Measurements from ENCODE around the gene ITPR1.
"Not testable (repeated sequence)": the region's sequence is repeated elsewhere in the genome, so short reads cannot be mapped to it uniquely, and the experiment has no call there.

The ITPR1 gene

DNA sequence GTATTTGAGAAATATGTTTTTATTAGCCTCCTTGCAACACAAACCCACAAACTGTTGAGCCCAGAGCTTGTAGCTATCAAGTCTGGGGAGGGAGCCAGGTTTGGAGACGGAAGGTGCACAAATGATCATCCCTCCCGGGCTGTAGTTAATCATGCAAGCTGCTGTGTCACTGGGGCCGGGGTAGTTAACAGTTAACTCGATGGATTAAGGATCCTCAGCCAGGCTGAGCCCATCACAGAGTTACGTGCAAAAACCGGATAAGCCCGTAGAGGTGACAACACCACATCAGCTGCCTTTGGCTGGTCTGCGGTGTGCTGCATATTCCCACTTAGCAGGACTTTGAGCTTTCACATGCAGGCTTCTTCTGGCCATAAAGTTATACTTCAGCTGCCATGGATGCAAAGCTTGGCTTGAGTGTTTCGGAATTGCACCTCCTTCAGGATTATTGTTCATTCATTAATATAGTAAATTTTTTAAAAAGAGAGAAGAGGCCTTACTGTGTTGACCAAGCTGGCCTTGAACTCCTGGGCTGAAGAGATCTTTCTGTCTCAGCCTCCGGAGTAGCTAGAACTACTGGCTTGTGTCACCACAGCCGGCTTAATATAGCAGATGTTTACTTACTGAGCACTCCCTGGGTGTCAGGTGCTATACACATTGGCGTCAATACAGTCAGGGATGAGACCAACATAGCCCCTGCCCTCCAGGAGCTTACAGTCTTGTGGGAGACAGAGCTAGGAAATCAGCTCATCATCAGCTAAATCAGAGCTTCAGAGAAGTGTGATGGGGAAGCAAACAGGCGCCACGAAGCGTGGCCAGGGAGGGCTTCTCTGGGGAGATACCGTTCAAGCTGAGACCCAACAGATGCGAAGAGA lies 259.3 kb downstream of the ITPR1 start:
- no peak for DNase-seq (ENCODE audit: extremely low read depth in 1 of 2, low read depth in 1 of 2)

DNA sequence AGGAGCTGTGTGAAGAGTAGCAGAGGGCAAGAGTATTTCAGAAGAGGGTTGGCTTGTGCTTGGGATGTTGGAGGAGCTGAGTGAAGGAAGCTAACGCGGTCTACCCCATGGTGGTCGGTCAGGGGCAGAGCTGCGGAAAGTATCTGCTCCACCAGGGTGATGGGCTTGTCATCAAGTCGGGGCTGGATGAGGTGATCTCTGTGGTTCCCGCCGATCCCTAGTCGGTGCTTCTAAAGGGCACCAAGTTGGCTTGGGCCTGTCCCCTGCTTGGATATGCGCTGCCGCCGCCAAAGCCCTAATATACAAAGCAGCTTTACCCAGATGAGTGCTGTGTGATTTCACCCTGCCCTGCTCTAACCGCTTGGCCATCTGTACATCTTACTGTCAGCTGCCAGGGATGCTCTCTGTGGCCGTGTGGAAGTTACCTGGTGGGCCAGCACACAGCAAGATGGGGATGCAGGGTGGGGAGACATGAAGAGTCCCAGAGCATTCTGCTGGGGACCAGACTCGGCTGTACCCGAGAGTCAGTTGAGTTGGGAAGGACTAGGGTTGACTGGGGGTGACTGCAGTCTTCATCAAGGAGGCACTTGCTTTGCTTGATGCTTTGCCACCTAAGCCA lies 260.0 kb downstream of the ITPR1 start:
- DNase-seq (ENCODE audit: extremely low read depth in 1 of 2, low read depth in 1 of 2), result no peak

DNA sequence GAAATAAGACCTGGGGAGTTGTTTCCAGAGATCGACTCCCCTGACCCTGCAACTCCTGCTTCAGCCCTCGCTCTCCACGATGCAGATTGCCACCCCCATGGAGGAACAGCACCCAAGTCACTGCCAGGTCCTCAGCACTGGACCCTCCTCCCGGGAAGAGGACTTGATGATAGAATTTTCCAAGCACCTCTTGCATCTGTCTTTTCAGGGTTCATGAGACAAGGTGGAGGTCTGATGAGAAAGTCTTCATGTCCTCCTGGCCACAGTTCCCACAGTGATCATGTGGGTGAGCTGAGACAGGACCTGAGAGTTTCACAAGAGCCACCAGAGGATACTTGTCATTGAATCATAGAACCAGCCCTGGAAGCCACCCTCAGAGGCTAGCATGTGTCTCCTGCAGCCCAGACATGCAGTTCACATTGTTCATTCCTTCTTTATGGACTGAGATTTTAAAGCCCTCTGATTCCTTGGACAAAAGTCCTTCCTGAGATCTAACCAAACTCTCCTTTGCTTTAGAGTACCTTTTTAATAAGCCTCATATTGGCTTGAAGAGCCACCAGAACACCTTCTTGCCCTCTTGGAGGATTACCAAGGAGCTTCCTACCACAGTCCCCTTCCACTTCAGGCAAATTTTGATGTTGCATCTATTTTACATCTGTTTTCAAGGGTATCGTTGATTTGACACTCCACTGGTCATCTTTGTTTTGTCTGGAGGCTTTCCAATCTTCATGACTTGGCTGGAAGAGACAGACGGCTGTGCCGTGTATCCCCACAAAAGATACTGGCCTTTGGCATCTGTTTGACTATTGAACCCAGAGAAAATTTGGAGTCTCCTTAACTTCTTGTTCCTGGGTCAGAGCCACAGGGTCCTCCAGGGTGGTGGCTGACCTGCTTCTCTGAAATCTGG lies 261.3 kb downstream of the ITPR1 start:
- DNase-seq (ENCODE audit: extremely low read depth in 1 of 2, low read depth in 1 of 2), result no peak

DNA sequence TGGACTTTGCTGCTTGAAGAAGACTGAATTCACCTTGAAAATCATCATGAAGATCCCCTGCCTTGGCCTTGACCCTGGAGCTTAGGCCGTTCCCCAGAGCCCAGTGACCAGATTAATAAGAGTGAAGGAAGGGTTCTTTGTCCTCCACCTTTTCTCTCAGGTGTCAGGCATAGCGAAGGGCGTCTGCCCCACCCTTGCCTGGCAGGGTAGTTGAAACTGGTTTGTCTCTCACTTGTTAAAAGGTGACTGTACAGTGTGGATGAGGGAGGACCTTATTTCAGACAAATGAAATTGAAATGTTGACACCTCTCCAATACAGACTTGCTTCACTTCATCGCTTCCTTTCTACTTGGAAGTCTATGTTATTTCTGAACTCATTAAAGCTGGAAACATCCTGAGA lies 262.4 kb downstream of the ITPR1 start:
- no peak for DNase-seq (ENCODE audit: extremely low read depth in 1 of 2, low read depth in 1 of 2)

DNA sequence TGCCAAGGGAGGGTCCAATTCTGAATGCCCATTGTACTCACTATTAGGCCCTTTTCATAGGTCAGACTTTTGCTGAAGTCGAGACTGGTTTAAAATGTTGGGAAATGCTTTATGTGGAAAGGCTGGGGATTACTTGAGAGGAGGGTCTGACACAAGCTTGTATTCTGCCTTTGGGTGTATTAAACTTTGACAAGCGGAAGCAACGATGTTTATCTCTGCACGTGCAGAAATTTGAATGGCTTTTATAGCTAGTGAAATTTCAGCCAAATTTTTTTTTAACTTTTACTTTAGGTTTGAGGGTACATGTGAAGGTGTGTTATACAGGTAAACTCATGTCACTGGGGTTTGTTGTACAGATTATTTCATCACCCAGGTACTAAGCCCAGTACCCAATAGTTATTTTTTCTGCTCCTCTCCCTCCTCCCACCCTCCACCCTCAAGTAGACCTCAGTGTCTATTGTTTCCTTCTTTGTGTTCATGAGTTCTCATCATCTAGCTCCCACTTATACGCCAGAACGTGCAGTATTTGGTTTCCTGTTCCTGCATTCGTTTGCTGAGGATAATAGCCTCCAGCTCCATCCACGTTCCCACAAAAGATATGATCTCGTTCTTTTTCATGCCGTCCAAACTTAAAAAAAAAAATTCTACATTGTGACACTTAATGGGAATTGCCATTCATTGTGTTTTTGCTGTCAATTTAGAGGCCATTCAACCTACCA lies 263.1 kb downstream of the ITPR1 start:
- DNase-seq (ENCODE audit: extremely low read depth in 1 of 2, low read depth in 1 of 2), result no peak

DNA sequence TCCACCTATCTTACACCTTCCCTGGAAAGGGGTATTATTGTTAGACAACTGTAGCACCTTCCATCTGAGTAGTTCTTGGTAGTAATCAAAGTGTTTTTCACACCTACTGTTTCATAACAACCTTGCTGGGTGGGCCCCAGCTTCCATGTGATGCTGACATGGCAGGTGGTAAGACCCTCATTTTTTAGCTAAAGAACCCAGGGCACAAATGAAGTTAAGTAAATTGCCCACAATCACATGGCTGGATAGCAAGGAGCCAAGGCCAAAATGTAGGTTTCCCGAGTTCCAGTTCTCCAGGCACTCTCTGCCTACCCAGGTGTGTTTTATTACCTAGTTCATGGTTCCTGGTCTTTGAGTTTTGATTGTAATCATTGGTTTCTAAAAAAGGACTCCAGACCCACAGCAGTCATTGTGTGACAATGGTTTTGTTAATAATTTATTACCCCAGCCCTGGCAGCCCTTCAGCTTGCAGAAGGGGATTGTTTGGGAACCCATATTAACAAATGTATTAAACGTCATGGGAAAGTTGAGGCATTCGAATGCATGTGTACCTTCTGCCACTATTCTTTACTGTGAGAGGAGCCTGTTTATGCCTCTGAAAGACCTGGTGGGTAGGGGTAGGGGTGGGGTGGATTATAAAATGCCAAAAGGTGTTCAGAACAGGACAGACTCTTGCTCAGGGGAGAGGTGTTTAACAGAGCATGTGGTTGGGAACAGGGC lies 263.9 kb downstream of the ITPR1 start:
- no peak for DNase-seq (ENCODE audit: extremely low read depth in 1 of 2, low read depth in 1 of 2)

DNA sequence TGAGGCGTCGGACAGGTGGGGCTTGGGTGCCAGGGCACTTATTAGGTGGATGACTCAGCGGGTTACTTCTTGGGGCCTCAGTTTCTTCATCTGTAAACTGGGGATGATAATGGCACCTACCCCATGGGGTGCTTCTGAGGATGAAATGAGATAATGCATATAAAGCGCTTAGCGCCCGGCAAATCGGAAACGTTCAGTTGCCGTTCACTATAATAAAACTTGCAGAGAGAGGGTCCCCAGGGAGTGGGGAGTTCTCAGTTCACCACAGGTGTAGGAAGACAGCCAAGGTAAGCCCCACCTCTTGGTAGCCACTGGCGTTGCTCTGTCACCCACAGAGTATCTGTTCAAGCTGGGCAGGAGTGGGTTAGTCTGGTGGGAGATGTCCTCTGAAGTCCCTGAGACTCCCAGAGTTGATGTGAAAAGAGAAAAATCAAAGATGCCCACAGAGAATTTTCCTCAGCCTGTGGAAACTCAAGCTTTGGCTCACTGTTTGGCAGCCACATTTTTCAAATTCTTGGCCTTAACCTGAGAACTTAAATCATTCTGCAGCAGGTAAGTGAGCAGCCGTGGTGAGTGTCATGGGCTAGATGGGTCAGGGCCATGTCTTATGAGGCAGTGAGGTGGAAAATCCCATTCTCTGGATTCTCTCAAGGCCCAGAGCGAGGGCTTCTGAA lies 264.6 kb downstream of the ITPR1 start:
- DNase-seq (ENCODE audit: extremely low read depth in 1 of 2, low read depth in 1 of 2), result no peak

DNA sequence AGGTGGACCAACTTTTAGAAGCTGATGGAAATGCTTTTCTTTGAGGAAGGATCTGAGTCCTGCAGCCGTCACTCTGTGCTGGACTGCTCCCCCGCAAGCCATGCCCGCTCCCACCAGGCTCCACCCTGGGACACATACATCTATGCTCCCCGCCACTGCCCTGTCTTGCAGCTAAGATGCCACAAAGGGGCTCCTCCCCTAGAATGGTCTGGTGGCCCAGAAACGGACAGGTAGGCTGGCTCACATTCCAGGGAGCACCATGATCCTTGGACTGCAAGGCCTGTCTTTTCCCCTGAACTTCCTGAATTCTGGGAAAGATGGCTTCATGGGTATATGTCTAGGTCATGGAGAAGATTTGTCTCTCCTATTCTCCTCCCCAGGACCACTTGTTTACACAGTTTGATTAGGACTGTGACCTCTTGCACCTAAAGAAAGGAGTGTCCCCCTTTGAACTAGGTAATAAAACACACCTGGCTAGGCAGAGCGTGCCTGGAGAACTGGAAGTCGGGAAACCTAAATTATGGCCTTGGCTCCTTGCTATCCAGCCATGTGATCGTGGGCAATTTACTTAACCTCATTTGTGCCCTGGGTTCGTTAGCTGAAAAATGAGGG lies 265.2 kb downstream of the ITPR1 start:
- DNase-seq (ENCODE audit: extremely low read depth in 1 of 2, low read depth in 1 of 2), result no peak

DNA sequence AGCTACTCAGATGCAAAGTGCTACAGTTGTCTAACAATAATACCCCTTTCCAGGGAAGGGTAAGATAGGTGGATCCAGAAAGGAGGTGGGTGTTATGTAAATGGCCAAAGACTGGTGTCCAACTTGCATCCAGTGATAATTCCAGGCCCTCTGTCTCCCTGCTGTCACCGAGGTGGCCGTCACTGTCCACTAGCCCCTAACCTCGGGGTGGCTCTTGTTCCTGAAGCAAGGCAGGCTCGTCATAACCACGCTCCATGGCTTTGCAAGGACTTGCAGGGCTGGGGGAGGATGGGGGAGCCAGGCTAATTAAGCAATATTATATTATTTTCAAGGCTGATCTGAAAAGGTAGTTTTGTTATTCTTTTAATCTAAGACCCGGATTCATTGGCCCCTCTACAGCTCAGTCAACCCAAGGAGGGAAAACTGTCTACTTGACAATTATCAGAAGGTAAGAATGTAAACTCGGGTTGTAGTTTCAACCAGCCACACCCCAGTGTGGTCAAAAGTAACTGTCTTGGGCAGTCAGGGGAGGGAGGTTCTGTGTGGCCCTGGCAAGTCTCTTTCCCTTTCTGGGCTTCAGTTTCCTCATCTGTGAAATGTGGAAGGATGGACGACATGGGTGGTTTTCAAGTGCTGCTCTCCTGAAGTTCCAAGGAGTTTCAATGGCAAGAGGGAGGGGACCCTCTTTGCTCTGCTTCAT lies 266.0 kb downstream of the ITPR1 start:
- DNase-seq (ENCODE audit: extremely low read depth in 1 of 2, low read depth in 1 of 2), result no peak

DNA sequence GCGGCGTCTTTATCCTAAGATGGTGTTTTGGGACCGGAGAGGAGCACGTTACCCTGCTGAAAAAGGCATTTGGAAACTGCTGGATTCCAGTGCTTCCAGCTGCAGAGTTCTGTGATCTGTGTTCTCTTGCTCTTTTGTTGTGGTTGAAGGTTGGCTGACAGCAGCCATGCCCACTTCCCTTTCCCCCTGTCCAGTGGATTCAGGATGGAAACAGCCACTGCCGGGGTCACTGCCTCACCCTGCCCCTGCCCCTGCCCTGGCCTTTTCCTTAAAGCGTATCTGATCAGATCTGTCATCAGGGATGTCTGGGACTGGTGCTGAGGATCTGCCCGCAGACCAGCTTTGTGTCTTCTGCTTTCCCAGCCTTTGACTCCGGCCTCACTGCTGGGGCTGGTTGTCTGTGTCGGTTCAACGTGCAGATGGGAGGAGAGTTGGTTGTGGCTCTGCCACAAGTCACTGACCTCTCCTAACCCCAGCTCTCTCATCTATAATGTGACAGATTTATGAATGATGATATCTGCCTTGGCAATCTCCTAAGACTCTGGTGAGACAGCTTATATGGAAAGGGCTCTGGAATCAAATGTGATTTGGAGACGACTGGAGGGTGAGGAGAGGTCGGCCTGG lies 266.7 kb downstream of the ITPR1 start:
- DNase-seq (ENCODE audit: extremely low read depth in 1 of 2, low read depth in 1 of 2), result no peak

DNA sequence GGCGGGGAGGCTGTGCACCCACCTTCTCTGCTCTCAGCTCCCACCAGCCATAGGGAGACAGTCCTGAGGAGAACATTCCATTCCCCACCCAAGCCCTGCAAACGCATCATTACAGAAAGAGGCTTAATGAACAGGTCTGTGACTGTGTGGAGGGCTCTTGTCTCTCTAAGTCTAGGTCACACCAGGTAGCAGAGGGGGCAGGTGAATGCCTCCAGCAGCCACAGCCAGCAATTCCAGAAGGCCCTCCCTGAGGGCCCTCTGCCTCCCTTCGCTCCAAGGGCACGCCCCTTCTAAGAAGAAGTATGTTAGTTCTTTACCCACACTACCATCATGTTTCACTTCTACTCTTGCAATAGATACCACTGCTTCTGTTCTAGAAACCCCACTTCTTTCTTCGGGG lies 268.6 kb downstream of the ITPR1 start:
- no peak for DNase-seq (ENCODE audit: extremely low read depth in 1 of 2, low read depth in 1 of 2)

DNA sequence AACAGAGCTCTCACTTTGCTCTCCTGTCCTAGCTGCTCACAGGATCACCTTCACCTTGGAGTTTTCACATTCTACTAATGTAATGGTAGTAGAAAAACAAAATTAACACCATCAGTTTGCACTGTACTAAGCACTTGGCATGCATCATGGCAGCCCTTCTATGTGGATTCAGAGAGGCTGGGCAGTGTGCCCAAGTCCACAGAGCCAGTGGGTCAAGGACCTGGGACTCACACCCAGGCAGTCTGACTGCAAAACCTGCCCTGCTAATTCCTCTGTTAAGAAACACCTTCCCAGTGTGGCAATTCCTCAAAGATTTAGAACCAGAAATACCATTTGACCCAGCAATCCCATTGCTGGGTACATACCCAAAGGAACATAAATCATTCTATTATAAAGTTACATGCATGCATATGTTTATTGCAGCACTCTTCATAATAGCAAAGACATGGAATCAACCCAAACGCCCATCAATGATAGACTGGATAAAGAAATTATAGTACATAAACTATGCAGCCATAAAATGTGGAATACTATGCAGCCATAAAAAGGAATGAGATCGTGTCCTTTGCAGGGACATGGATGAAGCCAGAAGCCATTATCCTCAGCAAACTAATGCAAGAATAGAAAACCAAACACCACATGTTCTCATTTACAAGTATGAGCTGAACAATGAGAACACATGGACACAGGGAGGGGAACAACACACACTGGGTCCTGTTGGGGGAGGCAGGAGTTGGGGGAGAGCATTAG lies 269.5 kb downstream of the ITPR1 start:
- DNase-seq (ENCODE audit: extremely low read depth in 1 of 2, low read depth in 1 of 2), result not testable (repeated sequence)

DNA sequence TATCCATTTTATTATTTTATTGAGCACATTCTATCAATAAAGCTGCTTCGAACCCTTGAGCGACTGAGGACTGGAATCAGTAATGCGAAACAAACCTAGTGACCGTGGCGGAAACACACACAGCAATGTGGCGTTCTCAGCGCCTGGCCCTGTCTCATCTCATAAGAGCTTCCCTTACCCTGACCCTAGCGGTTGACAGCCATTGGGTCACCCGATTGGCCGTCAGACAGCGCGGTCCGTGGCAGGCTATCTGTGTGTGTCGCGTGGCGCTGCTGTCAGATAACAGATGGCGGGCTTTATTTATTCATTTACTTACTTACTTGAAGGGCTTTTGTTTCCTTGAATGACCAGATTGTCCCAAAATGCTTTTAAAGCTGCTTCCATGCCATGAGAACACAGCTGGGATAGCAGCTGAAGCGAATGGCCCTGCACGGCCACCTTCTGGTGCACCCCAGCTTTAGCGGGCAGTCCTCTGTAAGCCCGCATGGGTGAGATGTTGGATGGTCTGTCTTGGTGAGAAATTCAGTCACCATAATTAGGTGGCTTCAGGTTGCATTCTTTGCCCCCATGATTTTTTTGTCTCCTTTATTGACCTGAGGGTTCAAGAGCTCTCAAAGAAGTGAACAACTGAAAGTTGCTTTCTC lies 270.6 kb downstream of the ITPR1 start:
- no peak for DNase-seq (ENCODE audit: extremely low read depth in 1 of 2, low read depth in 1 of 2)

DNA sequence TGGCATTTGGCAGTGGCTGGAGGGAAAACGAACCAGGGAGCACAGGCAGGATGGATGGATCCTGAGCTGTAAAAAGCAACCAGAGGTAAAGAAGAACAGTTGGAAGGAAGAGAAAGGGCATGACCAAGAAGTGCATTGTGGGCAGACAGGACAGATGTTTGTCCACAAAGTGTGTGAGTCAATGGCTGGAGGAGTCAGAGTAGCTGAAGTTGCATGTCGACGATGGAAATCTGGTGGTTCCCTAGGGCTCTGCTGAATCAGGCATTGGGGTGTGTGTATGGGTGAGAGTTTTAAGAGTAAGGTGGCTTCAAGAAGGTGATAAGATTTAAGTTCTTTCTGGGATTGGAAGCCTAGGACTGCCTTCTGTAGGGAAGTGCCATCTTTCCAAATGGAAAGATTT lies 272.1 kb downstream of the ITPR1 start:
- no peak for DNase-seq (ENCODE audit: extremely low read depth in 1 of 2, low read depth in 1 of 2)

DNA sequence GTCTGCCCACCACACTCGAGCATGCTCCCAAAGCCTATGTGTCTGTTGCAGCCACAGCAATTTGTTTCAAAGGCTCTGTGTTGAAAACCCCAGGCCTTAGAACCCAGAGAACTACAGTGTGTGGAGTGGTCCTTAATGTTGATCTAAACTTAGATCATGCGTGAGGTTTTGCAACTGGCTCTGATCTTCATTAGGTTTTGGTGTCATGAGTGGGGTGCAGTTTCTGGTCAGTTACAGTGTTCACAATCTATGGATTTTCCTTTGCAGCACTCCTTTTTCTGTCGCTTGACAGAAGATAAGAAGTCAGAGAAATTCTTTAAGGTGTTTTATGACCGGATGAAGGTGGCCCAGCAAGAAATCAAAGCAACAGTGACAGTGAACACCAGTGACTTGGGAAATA lies 273.1 kb downstream of the ITPR1 start:
- DNase-seq (ENCODE audit: extremely low read depth in 1 of 2, low read depth in 1 of 2), result no peak

DNA sequence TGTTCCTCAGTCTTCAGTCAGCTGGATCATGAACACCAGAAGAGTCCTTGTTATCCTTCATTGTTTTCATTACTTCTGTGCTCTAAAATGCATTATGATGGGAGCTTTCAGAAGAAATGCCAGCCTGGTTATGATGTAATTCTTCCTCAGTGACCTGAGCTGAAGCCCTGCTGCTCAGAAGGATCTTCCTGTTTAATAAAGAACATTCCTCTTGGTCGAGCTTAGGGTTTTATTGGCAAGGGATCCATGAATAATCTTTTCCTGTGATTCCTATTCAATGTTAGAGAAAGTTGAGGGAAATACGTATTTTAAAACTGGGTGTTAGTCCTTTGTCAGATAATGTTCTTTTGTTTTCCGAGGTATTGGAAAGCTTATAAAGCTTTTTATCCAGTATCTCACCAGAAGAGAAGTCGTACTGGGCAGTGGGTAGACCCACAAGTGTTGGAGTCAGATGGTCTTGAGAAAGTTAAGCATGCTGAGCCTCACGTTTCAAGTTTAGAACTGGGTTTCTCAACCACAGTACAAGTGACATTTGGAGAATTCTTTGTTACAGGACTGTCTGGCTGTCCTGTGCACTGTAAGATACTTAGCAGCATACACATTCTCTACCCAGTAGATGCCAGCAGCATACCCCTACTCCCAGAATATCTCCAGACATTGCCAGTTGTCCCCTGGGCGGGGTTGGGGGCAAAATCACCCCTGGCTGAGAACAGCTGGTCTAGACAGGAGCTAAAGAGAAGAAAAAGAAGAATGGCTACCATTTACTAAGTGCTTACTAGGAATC lies 273.8 kb downstream of the ITPR1 start:
- DNase-seq (ENCODE audit: extremely low read depth in 1 of 2, low read depth in 1 of 2), result no peak

Measured in activated CD8-positive, alpha-beta memory T cell treated with anti-CD3 and anti-CD28 coated beads for 1 hour (primary cell).